Measurements from ENCODE around the gene IGFBP7. TPM values are rescaled to one million over a fixed set of nuclear protein-coding genes. Genes with fewer than 3 reads are reported as not detected.

Gene IGFBP7
- polyA plus RNA-seq, 1 experiment, result 2,028 TPM

- no peak overlapping the region for H3K4me3 ChIP-seq (ENCODE audit: low read depth, low read length)
- H3K36me3 ChIP-seq (ENCODE audit: control insufficient read depth, insufficient read depth, low read length), result peaks cover 6% of the 10 kb centered on the region; the same call in 1 of the 2 replicates
- H3K27me3 ChIP-seq (ENCODE audit: control insufficient read depth, insufficient read depth, low read length), result no peaks in the 10 kb centered on the region
- DNase-seq (ENCODE audit: low read depth), result no peak
- TF ChIP-seq CTCF (IDR thresholded peaks at IDR 0.05; ENCODE audit: insufficient read depth, low read depth, low read length), result no peak
- ChIA-PET CTCF (interaction anchor here (1.1 to 1.5 kb wide), 2 partner anchors 35 to 86 kb away, joined by 3 to 5 read pairs; no protein-coding TSS in a partner anchor), POLR2A (no interaction called here)
Observed at GRCh38 chr4:57076646-57077045, 33.5 kb downstream of the IGFBP7 start.

GRCh38 chr4:57075367-57075766 is 34.8 kb downstream of the IGFBP7 start:
- POLR2A ChIA-PET, result interaction anchor here (0.7 kb wide), 1 partner anchor 11 kb away, joined by 4 read pairs; no protein-coding TSS in a partner anchor
- CTCF ChIA-PET, result interaction anchor here (0.6 to 1.5 kb wide), 5 partner anchors 34 to 90 kb away, joined by 3 to 5 read pairs (median 3); partner anchors contain the start of gene IGFBP7

GRCh38 chr4:57074744-57075143 is 35.4 kb downstream of the IGFBP7 start:
- ChIA-PET POLR2A (no interaction called here), CTCF (interaction anchor here (0.6 to 2.0 kb wide), 6 partner anchors 17 to 90 kb away, joined by 3 to 8 read pairs (median 3); partner anchors contain the start of gene IGFBP7)

More at GRCh38 chr4:57075367-57075766, 34.8 kb downstream of the IGFBP7 start:
- no peak for DNase-seq (ENCODE audit: low read depth)
- Histone ChIP-seq H3K4me3 (ENCODE audit: low read depth, low read length) (no peak overlapping the region), H3K36me3 (ENCODE audit: control insufficient read depth, insufficient read depth, low read length) (peaks cover 6% of the 10 kb centered on the region; the same call in 1 of the 2 replicates), H3K27me3 (ENCODE audit: control insufficient read depth, insufficient read depth, low read length) (no peaks in the 10 kb centered on the region)
- no peak for TF ChIP-seq CTCF (IDR thresholded peaks at IDR 0.05; ENCODE audit: insufficient read depth, low read depth, low read length)

GRCh38 chr4:57073559-57073958 is 36.6 kb downstream of the IGFBP7 start:
- Histone ChIP-seq H3K27me3 (ENCODE audit: control insufficient read depth, insufficient read depth, low read length) (no peaks in the 10 kb centered on the region), H3K36me3 (ENCODE audit: control insufficient read depth, insufficient read depth, low read length) (0 out of 2 replicates have a peak, but pooled peaks cover 3% of the 10 kb centered on the region), H3K4me3 (ENCODE audit: low read depth, low read length) (no peak overlapping the region)
- ChIA-PET CTCF (interaction anchor here (1.0 to 2.0 kb wide), 2 partner anchors 16 to 91 kb away, joined by 3 to 8 read pairs; no protein-coding TSS in a partner anchor), POLR2A (no interaction called here)
- no peak for DNase-seq (ENCODE audit: low read depth)
- no peak for TF ChIP-seq CTCF (IDR thresholded peaks at IDR 0.05; ENCODE audit: insufficient read depth, low read depth, low read length)

More at GRCh38 chr4:57074744-57075143, 35.4 kb downstream of the IGFBP7 start:
- H3K36me3 ChIP-seq (ENCODE audit: control insufficient read depth, insufficient read depth, low read length), result peaks cover 4% of the 10 kb centered on the region; the same call in 1 of the 2 replicates
- no peak for TF ChIP-seq CTCF (IDR thresholded peaks at IDR 0.05; ENCODE audit: insufficient read depth, low read depth, low read length)
- peak; percentile 51 for DNase-seq (ENCODE audit: low read depth)
- H3K27me3 ChIP-seq (ENCODE audit: control insufficient read depth, insufficient read depth, low read length), result no peaks in the 10 kb centered on the region
- H3K4me3 ChIP-seq (ENCODE audit: low read depth, low read length), result no peak overlapping the region

- CTCF ChIA-PET, result interaction anchor here (1.5 kb wide), 1 partner anchor 22 kb away, joined by 3 read pairs; no protein-coding TSS in a partner anchor
- DNase-seq (ENCODE audit: low read depth), result no peak
- Histone ChIP-seq H3K36me3 (ENCODE audit: control insufficient read depth, insufficient read depth, low read length) (0 out of 2 replicates have a peak, but pooled peaks cover 1% of the 10 kb centered on the region), H3K4me3 (ENCODE audit: low read depth, low read length) (no peak overlapping the region), H3K27me3 (ENCODE audit: control insufficient read depth, insufficient read depth, low read length) (no peaks in the 10 kb centered on the region)
- POLR2A ChIA-PET, result interaction anchor here (1.4 kb wide), 1 partner anchor 10 kb away, joined by 3 read pairs; no protein-coding TSS in a partner anchor
- no peak for TF ChIP-seq CTCF (IDR thresholded peaks at IDR 0.05; ENCODE audit: insufficient read depth, low read depth, low read length)
Observed at GRCh38 chr4:57071326-57071725, 38.9 kb downstream of the IGFBP7 start.
